GM18502 (cell line): ENCODE data around the gene SYTL1.

Experiments
- ATAC-seq: cut with Tn5 transposase; IDR thresholded peaks from one replicate; pipeline ENCODE4 v1.9.1; 2021; ENCODE audit warnings: mild to moderate bottlenecking; ENCODE audit not compliant: unreplicated experiment, poor library complexity

SYTL1 gene

DNA sequence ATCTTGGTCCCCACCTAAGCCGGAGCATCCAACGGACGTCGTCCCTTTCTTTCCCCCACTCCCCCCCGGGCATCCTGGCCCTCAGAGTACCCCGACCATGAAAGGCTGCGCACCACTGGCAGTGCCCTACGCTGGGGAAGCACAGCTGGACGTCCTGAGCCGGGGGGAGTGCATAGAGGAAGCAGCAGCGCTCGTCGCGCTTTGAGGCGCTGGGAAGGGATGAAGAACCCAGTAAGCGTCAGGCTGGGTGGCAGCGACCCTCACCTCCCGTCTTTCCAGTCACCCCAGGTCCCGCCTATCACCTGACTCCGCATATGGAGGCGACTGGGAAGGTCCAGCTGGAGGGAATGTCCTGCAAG, 19.2 kb downstream of the SYTL1 start:
- ATAC-seq: no peak

GRCh38 chr1:27361553-27361952, 19.7 kb downstream of the SYTL1 start:
- ATAC-seq: no peak

- ATAC-seq: no peak
These were observed 22.2 kb downstream of the SYTL1 start for GRCh38 chr1:27363766-27364695.

GRCh38 chr1:27364696-27365371, 23.0 kb downstream of the SYTL1 start:
- no peak for ATAC-seq

GRCh38 chr1:27365372-27366112, 23.7 kb downstream of the SYTL1 start:
- peak; percentile 36 for ATAC-seq

DNA sequence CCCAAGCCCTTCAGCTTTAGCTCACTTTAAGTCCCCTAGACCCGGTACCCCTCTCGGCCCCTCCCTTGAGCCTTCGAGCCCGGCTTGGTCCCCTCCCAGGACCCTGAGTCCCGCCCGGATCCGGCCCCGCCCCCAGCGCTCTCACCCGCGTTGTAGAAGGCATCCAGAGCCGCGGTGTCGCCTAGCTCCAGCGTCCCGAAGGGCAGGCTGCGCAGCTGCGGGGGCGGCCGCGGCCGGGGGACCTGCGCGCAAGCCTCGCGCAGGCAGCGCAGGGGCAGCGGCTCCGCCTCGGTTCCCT, 24.2 kb downstream of the SYTL1 start:
- ATAC-seq: peak; percentile 48

GRCh38 chr1:27366411-27367159, 24.8 kb downstream of the SYTL1 start, which contains the start of gene MAP3K6:
Gene MAP3K6 (minus strand): TSS chr1:27366961. CDS start chr1:27366597, 364 bp downstream.
- peak; percentile 44 for ATAC-seq

DNA sequence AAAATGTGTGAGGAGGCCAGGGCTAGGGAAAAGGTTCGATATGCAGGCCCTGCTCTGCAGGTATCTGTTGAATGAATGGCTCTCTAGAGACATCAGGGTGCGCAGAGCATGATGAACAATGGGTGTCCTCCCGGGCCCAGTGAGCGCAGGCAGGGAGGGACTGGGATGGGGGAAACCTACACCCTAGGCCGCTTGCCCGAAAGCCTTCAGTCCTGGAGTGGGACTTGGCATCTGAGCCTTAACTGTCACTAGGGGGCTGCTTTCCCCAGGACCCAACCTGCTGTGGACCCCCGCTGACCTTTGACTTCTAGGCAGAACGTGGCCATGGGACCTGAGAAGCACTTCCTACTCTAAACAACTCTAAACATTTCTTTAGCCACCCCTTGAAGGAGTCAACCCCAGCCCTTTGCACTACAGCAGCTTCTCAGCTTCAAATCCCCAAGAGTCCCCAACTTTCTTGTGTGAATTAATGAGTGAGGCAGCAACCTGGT, 25.4 kb downstream of the SYTL1 start:
- no peak for ATAC-seq

GRCh38 chr1:27368869-27369582, 27.2 kb downstream of the SYTL1 start:
- no peak for ATAC-seq

GRCh38 chr1:27372022-27372807, 30.4 kb downstream of the SYTL1 start:
- no peak for ATAC-seq

DNA sequence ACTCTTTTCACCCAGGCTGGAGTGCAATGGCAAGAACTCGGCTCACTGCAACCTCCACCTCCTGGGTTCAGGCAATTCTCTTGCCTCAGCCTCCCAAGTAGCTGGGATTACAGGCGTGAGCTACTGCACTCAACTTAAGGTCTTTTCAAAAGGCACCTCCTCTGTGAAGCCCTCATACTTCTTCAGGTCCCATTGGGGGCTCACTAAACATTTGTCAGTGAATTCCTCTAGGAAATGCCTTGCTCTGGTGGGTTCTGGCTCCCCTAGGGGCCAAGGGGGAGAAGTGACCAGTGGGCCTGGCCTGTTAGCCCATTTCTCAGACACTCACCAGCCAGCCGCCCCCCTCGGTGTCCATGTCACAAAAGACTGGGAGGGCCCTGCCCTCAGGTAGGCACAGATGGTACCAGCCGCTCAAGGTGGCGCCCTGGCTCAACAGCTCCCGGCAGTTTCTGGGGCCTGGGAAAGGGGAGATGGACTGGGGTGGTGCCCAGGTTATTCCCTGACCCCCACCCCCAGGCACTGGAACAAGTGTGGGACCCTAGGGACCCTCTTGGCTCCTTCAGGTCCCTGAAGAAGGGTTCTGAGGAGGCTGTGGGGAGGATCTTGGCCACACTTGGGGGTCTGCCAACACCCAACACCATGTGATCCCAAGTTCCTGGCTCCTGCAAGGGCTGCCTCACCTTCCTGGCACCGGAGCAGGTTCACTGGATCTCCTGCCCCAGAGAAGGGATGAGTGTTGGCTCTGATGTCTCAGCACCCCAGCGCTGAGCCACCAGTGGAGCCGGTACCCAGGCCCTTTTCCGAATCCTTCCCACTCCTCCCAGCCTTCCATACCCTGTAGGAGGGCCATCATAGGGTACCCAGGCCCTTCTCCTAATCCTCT, 31.2 kb downstream of the SYTL1 start:
- ATAC-seq: no peak

GRCh38 chr1:27374362-27375086, 32.7 kb downstream of the SYTL1 start, which contains the start of gene FCN3:
Gene FCN3 (minus strand): TSS chr1:27374824. CDS start chr1:27374818, 6 bp downstream.
- ATAC-seq: no peak

DNA sequence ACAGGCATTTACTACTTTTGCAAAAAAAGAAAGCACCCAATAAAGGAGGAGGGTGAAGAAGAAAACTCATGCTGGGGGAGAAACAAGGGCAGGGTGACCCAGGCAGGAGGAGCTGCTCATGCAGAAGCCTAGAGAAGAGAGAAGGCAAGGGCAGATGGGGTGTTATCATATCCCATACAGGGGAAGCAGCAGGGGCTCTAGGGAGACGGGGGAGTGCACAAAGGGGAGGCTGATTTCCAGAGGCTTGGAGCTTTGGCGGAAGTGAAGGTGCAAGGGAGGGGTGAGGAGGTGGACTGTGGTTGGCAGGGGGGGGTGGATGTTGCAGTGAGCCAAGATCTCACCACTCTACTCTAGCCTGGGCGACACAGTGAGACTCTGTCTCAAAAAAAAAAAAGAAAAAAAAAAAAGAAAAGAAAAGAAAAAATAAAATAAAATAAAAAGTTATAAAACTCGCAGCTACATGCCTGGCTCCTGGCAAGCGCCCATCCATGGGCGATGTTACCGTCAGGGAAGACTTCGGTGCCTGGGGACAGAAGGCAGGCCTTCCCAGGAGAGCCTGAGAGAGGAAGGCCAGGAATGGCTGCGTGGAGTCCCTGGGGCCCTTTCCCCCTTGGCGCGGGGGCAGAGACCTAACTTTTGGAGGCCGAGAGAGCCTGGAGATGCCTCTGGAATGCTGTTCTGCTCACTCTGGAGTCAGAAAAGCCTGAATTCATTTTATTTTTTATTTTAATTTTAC, 36.1 kb downstream of the SYTL1 start:
- no peak for ATAC-seq

- ATAC-seq: no peak
These were observed 37.8 kb downstream of the SYTL1 start for GRCh38 chr1:27379564-27380122.

DNA sequence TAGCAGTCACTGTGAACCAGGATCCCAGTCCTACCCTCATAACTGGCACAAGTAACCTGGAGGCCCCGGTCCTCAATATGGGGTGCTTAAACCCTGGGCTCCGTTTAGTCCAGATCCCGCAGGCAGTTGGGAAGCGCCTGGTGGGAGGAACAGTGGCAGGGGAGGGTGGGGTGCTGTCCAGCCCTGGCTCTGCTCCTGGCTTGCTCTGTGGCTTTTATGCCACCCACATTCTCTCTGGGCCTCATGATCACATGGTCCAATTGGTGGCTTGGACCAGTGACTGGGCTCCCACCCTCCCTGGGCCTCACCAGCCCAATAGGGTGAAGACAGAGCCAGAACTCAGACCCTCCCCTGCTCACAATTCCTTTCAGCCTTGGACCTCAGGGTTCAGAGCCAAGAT, 38.4 kb downstream of the SYTL1 start:
- no peak for ATAC-seq
